ENCODE measurements around the gene CPTP.

The CPTP gene

GRCh38 chr1:1324524-1325287, at the start of gene CPTP, which contains the start of gene INTS11:
Gene CPTP (plus strand): TSS chr1:1324802. CDS start chr1:1326911, 2,109 bp downstream.
Gene INTS11 (minus strand): TSS chr1:1324660. CDS start chr1:1324608, 52 bp downstream.
- DNase-seq (ENCODE audit: low read depth, low spot score) = peak; percentile 97

- no peak for DNase-seq (ENCODE audit: low read depth, low spot score)
These were observed 49.6 kb upstream of the CPTP start for GRCh38 chr1:1274931-1275431.

- peak; percentile 51 for DNase-seq (ENCODE audit: low read depth, low spot score)
These were observed 48.8 kb upstream of the CPTP start for GRCh38 chr1:1275836-1276235.

GRCh38 chr1:1278620-1279019, 46.0 kb upstream of the CPTP start:
- DNase-seq (ENCODE audit: low read depth, low spot score) = no peak

GRCh38 chr1:1279028-1279427, 45.6 kb upstream of the CPTP start:
- DNase-seq (ENCODE audit: low read depth, low spot score) = no peak

- no peak for DNase-seq (ENCODE audit: low read depth, low spot score)
These were observed 43.7 kb upstream of the CPTP start for GRCh38 chr1:1280782-1281481.

GRCh38 chr1:1281533-1282321, 42.9 kb upstream of the CPTP start:
- DNase-seq (ENCODE audit: low read depth, low spot score) = peak; percentile 62

GRCh38 chr1:1282998-1283397, 41.6 kb upstream of the CPTP start:
- DNase-seq (ENCODE audit: low read depth, low spot score) = peak; percentile 47

GRCh38 chr1:1283821-1284220, 40.8 kb upstream of the CPTP start:
- peak; percentile 34 for DNase-seq (ENCODE audit: low read depth, low spot score)

GRCh38 chr1:1284221-1285101, 40.1 kb upstream of the CPTP start:
- DNase-seq (ENCODE audit: low read depth, low spot score) = no peak

GRCh38 chr1:1285102-1285571, 39.5 kb upstream of the CPTP start:
- no peak for DNase-seq (ENCODE audit: low read depth, low spot score)

GRCh38 chr1:1285611-1286311, 38.8 kb upstream of the CPTP start:
- no peak for DNase-seq (ENCODE audit: low read depth, low spot score)

- no peak for DNase-seq (ENCODE audit: low read depth, low spot score)
These were observed 38.0 kb upstream of the CPTP start for GRCh38 chr1:1286313-1287261.

GRCh38 chr1:1287288-1288110, 37.1 kb upstream of the CPTP start:
- no peak for DNase-seq (ENCODE audit: low read depth, low spot score)

GRCh38 chr1:1290238-1290731, 34.3 kb upstream of the CPTP start:
- peak; percentile 80 for DNase-seq (ENCODE audit: low read depth, low spot score)

- DNase-seq (ENCODE audit: low read depth, low spot score) = peak; percentile 38
These were observed 33.5 kb upstream of the CPTP start for GRCh38 chr1:1291023-1291528.

- peak; percentile 56 for DNase-seq (ENCODE audit: low read depth, low spot score)
These were observed 32.8 kb upstream of the CPTP start for GRCh38 chr1:1291548-1292441.
